Stimulated activated CD8-positive, alpha-beta memory T cell treated with anti-CD3 and anti-CD28 coated beads, Interleukin-4, amount 100 ng/mL, for 24 hours (primary cell): ENCODE results near the gene PTPN20.

Experiments used
- DNase-seq: peaks from one replicate; pipeline ENCODE4 v3.0.0-alpha.2; 2020; ENCODE audit warnings: low read depth

PTPN20 gene

GRCh38 chr10:47035171-47035818 is 124.1 kb downstream of the PTPN20 start:
- no peak for DNase-seq

- DNase-seq: no peak
These were observed 124.7 kb downstream of the PTPN20 start for GRCh38 chr10:47035819-47036337.

GRCh38 chr10:47036771-47037170 is 125.5 kb downstream of the PTPN20 start:
- no peak for DNase-seq

DNA sequence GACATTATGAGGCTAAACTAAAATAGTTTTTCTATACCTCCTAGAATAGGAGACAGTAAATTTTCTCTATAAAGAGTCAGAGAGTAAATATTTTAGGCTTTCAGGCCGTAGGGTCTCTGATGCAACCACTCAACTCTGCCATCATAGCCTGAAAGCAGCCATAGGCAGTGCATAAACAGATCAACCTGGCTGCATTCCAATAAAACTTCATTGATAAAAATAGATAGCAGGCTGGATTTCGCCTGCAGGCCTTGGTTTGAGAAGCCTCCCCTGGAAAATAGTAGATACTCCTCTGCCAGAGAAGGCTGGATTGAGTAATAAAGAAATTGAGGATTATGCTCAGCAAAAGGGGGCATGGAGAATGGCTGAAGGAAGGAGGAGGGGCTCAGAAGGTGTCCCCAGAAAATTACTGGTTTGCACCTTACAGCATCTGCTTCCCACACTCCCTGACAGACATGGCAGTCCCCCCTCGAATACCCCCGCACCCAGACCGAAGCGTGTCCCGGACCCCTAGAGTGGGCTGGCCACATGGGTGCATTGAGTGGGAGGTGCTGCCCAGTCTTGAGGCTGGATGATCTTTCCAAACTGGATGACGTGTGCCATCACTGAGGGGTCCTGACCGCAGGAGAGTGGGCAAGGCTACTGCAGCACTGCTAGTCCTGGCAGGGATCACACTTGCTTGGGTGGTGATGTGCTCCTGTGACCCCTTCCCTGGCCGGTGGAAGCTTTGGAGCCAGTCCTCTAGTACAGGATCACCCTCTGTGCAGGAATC is 126.6 kb downstream of the PTPN20 start:
- DNase-seq: no peak

DNA sequence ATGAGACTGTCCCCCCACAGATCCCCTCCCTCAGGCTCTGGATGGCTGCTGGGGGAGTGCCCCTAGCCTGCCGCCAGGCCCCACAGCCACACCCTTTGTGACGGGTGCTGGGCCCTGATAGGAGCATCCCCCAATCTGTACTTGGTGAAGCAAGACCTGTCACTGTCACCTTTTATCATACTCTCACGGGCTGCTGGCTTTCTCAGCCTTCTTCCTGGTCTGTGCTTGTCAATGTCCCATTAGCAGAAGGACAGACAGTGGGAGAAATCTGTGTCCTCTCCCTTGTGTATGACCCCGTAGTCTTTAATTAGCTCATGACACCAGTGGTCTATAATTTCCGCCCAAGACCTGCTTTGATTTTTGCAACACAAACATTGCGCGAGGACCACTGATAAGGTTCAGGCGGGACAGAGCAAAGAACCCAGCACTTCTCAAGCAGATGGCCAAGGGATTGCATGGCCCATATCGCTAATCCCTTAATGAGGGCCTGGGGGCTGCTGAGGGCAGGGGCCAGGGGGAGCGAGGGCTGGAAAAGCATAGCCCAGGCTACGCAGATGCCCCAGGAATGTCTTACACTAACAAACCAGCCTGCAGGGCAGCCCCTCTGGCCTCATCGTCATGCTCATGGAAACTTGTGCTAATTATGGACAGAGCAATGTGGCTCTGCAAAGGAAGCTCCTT is 127.8 kb downstream of the PTPN20 start:
- no peak for DNase-seq

DNA sequence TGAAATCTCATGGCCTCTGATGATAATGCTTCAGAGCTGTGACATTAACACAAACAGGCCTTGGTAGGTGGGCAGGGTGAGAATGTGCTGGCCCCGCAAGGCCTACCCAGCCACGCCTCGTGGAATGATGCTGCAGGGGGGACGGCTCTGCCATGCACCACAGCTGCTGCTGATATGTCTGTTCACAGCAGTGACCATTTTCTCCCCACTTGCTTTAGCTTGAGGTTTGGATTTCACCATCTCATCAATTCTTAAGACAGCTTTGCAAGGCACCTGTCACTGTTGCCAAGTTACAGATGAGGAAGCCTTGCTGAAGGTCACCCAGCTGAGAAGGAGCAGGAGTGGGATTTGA is 128.3 kb downstream of the PTPN20 start:
- no peak for DNase-seq

DNA sequence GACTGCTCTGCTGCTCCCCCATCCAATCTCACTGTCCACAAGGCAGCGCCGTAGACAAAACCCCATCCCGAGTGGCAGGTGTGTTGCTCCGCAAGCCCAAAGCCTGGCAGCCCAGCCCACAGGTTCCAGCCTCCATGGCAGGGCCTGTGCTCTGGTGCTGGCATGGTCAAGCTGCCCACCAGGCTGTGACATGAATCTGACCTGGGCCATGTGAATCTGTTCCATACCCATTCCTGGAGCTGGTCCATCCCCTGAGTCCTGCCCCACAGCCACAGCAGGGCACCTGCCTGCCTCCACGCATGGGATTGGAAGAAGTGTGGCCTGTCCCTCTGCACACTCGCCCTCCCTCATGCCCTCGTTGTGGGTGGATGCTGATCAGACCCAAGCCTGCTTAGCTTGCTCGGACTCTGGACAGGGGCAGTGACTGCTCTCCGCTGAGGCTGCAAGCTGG is 128.8 kb downstream of the PTPN20 start:
- no peak for DNase-seq

DNA sequence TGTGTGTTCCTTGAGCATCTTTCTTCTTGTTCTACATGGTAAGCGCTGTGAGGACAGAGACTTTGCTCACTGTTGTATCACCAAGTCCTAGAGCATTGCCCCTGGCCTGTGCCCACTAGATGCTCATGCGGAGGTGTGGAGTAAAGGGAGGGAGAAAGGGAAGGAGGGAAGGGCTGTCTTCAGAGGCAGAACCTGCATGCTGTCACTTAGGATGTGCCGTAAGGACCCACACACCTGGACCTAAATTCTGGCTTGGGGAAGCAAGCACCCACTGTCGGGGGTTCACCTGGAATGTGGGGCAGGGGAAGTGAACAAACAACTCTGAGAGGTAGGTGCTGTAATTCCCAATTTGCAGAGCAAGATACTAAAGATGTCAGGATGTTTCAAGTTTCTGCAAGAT is 129.5 kb downstream of the PTPN20 start:
- DNase-seq: no peak

- DNase-seq: no peak
These were observed 130.4 kb downstream of the PTPN20 start for GRCh38 chr10:47041396-47042198.

GRCh38 chr10:47042199-47042473 is 130.9 kb downstream of the PTPN20 start:
- DNase-seq: no peak

GRCh38 chr10:47042780-47043750 is 131.8 kb downstream of the PTPN20 start:
- DNase-seq: no peak

GRCh38 chr10:47043928-47044538 is 132.8 kb downstream of the PTPN20 start:
- DNase-seq: no peak

- DNase-seq: no peak
These were observed 133.5 kb downstream of the PTPN20 start for GRCh38 chr10:47044741-47045140.

DNA sequence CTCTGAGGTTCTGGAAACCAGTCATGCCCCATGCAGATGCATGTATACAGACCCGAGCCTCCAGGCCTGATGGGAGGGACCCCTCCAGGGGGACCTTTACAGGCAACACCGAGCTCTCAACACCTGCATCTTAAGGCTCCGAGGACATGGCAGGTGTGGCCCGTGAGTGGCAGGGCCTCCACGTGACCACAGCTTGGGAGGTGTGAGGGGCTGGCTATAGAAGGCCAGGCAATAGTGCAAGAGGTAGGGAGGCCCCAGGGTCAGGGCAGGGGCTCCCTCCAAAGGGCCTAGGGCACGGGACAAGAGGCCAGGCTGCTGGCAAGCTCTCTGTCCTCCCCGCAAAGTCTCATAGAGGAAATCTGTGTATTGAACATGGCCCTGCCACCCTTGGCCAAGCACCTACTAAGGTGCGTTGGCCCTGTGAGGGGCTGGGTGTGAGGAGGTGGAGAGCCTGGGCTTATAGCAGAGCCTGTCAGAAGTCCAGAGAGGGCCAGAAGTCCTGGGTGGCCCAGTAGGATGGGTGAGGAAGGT is 134.2 kb downstream of the PTPN20 start:
- no peak for DNase-seq

GRCh38 chr10:47046321-47047126 is 135.3 kb downstream of the PTPN20 start:
- DNase-seq: no peak

DNA sequence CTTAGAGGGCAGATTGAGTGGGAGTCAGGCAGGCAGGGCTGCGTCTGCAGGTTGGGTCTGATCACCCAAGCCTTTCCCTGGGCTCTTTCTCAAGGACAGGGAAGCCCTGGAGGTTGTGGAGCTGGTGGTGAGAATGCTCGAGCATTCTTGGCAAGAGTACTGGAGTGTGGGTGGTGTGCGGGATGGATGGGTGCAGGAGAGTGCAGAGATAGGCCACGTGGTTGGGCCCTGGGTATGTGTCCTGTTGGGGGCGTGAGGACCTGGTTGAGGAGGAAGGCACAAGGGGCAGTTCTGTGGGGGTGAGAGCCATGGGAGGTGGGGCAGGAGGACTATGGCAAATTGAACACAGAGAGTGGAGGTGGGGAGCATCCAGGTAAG is 135.9 kb downstream of the PTPN20 start:
- DNase-seq: no peak

DNA sequence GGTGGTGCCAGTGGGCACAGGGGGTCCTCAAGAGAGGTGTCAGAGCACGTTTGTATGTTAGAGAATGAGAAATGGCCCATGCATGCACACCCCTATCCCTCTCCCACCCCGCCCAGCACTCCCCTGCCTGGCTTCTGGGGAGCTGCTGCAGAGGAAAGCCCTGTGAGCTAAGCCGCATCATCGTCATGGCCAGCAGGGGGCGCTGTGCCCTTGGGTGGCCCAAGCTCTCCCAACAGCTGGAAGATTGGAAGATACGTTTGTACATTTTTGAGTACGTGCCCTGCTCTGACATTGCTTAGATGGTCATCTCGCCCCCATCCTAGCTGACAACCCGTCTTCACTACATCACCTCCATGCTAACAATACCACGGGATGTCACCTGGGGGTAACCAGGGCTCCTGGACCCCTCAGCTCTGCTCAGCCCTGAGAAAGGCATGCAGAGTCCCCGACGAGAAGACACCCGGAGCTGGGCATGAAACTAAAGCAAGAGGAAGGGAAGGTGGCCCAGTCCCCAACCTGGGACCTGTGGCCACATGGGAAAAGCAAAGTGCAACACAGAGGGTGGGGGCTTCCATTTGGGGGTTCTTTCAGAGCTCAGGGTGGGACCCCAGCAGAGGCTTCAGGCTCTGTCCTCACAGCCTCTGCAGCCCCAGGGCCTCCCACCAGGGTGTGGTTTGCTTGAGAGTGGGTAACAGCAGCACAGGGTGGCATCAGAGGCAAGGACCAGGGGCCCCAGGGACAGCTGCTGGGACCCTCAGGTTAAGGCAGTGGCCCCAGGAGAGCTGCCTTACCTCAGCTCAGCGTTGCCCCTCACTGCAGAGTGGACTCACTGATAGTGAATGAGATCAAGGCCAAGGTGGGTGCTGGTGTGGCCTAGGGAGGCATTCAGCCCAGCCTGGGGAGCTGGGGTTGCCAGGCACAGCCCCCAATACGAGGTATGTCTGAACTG is 136.6 kb downstream of the PTPN20 start:
- DNase-seq: peak; percentile 68

DNA sequence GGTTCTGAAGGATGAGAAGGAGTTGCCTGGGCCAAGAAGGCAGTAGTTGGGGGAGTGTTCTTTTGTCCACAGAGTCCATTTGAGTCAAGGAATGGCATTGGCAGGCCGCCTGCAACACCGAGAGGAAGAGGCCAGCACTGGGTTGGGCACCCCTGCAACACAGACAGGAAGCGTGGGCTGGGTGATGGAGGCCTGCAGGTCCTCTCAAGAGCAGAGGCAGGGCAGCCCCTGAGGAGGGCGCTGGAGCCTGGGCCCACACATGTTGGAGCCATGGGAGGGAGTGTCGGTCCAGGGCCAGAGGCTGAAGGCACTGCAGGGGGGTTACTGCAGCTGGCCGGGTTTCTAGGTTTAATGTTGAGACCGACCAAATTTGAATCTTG is 137.3 kb downstream of the PTPN20 start:
- no peak for DNase-seq
